Right lobe of liver (tissue), 4 donors: ENCODE data around the gene ABHD6.

ENCODE experiments used
- CTCF ChIP-seq, 4 donors: fragments of 200-600 bp in 3 of 4; fragments of 450-650 bp in 1 of 4; IDR thresholded peaks; one replicate each; pipeline versions ENCODE4 v1.5.1 to v1.8.0; 2016 to 2022; ENCODE audit warnings: antibody characterized with exemption in 4 of 4, mild to moderate bottlenecking in 2 of 4
- POLR2A ChIP-seq: fragments of 450-650 bp; IDR thresholded peaks from one replicate; pipeline ENCODE4 v1.6.1; 2017; ENCODE audit warnings: antibody characterized with exemption, mild to moderate bottlenecking
- donor health status: DM: no; HTN: no; CAD: no.
- donor health status: DM: no; HTN: no; CAD: no.
- donor health status: DM: no; HTN: yes; CAD: no.

GRCh38 chr3:58217209-58217811, 20.3 kb upstream of the ABHD6 start:
- TF ChIP-seq CTCF (IDR thresholded peaks at IDR 0.05) (peak; percentile 67 to 88 (median 82)), POLR2A (no peak)
